Natural killer cell (primary cell): Measurements from ENCODE around the gene SERGEF. TPM values are rescaled to one million over a fixed set of nuclear protein-coding genes. Genes with fewer than 3 reads are reported as not detected.

Source experiments
- ATAC-seq, 3 donors: fragments of 150-1000 bp in 2 of 3; fragments of 200-7000 bp in 1 of 3; cut with Tn5 transposase; 1 replicate in 1 of 3; 2 replicates in 2 of 3; pipeline ENCODE4 v1.10.0; 2021; ENCODE audit warnings: mild to moderate bottlenecking in 2 of 3, moderate library complexity in 2 of 3
- DNase-seq, 2 donors: peaks; one replicate each; pipeline versions ENCODE4 v3.0.0 to v3.0.0-alpha.2; 2013 to 2021; ENCODE audit warnings: mixed read lengths in 1 of 2
- H3K27ac ChIP-seq: one replicate; pipeline ENCODE4 v1.5.1; 2013; ENCODE audit warnings: mild to moderate bottlenecking, low read length
- H3K27me3 ChIP-seq: one replicate; pipeline ENCODE4 v1.6.1; 2013; ENCODE audit warnings: low read length; ENCODE audit not compliant: control insufficient read depth, insufficient read depth
- H3K36me3 ChIP-seq: one replicate; pipeline ENCODE4 v1.6.1; 2013; ENCODE audit warnings: low read length; ENCODE audit not compliant: control insufficient read depth, insufficient read depth
- H3K4me1 ChIP-seq: one replicate; pipeline ENCODE4 v1.6.1; 2013; ENCODE audit warnings: low read length; ENCODE audit not compliant: control insufficient read depth, insufficient read depth
- H3K4me3 ChIP-seq: one replicate; pipeline ENCODE4 v1.5.1; 2013; ENCODE audit warnings: low read length
- H3K9me3 ChIP-seq: one replicate; pipeline ENCODE4 v1.6.1; 2013; ENCODE audit warnings: low read length; ENCODE audit not compliant: control insufficient read depth, insufficient read depth
- H3K27ac Mint-ChIP-seq, 2 donors: one replicate each; pipeline ENCODE4 v1.8.0; 2022; ENCODE audit warnings: mild to moderate bottlenecking in 2 of 2, mixed read lengths in 2 of 2, moderate library complexity in 1 of 2
- H3K27me3 Mint-ChIP-seq, 2 donors: one replicate each; pipeline ENCODE4 v1.8.0; 2022; ENCODE audit warnings: low read depth in 2 of 2, mixed read lengths in 2 of 2
- H3K36me3 Mint-ChIP-seq: one replicate; pipeline ENCODE4 v1.8.0; 2022; ENCODE audit warnings: mixed read lengths
- H3K4me1 Mint-ChIP-seq, 2 donors: one replicate each; pipeline ENCODE4 v1.8.0; 2022; ENCODE audit warnings: mixed read lengths in 2 of 2
- H3K4me3 Mint-ChIP-seq: one replicate; pipeline ENCODE4 v1.8.0; 2022; ENCODE audit warnings: mild to moderate bottlenecking, moderate library complexity, mixed read lengths
- H3K9me3 Mint-ChIP-seq, 2 donors: one replicate each; pipeline ENCODE4 v1.8.0; 2022; ENCODE audit warnings: mixed read lengths in 2 of 2
- WGBS: methylation state at CpG from one replicate; pipeline ENCODE4 v1.1.7; 2013; ENCODE audit warnings: missing lambda C conversion rate; ENCODE audit not compliant: insufficient coverage; 5-methylcytosine and 5-hydroxymethylcytosine counted together
- intact Hi-C: fragments of 100-400 bp; cut with micrococcal nuclease; formaldehyde crosslinking; loops from one replicate; pipeline ENCODE4 v1.14.2; 2022
- total RNA-seq, 4 donors: library from RNA; stranded (reverse); fragments of 120-200 nt in 1 of 4; gene quantifications; one replicate each; pipeline versions ENCODE4 v1.2.3 to v1.2.4, GENCODE V29; 2013 to 2022
- TF ChIP-seq, protein P1 (sequence below): fragments of 200-600 bp; IDR thresholded peaks from one replicate; pipeline ENCODE4 v1.8.0; 2022; ENCODE audit warnings: antibody characterized with exemption

The SERGEF gene
- total RNA-seq, 3 donors from 2014 or later (not counting 1 experiment from before 2014, with no cell fraction given) = 67.5 to 78.6 (median 69.4) TPM

DNA sequence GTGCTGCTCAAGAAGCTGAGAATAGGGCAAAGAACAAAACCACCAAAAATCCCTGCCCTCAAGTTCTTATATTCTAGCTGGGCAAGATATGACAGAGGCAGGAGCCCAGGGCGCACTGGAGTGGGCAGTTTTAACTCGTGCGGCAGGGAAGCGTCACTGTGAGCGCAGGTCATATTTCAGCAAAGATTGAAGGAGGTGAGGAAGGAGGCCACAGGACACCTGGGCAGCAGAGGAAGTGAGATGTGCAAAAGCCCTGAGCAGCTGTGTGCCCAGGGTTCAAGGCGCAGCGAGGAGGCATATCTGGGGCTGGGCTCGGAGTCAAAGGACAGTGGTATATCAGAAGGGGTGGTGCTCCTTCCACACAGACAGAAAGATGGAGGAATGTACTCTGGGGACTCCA is 264.8 kb downstream of the SERGEF start:
- H3K4me3 Mint-ChIP-seq = no peak overlapping the region
- no peaks in the 10 kb centered on the region for H3K36me3 Mint-ChIP-seq
- no peaks in the 10 kb centered on the region for H3K9me3 Mint-ChIP-seq
- H3K9me3 ChIP-seq = no peaks in the 10 kb centered on the region
- H3K27me3 ChIP-seq = no peaks in the 10 kb centered on the region
- no peak overlapping the region for H3K27ac Mint-ChIP-seq
- no peaks in the 10 kb centered on the region for H3K4me1 Mint-ChIP-seq
- no peak overlapping the region for H3K27ac ChIP-seq
- no peaks in the 10 kb centered on the region for H3K36me3 ChIP-seq
- intact Hi-C loops = no loop called here
- TF ChIP-seq, protein P1, sequence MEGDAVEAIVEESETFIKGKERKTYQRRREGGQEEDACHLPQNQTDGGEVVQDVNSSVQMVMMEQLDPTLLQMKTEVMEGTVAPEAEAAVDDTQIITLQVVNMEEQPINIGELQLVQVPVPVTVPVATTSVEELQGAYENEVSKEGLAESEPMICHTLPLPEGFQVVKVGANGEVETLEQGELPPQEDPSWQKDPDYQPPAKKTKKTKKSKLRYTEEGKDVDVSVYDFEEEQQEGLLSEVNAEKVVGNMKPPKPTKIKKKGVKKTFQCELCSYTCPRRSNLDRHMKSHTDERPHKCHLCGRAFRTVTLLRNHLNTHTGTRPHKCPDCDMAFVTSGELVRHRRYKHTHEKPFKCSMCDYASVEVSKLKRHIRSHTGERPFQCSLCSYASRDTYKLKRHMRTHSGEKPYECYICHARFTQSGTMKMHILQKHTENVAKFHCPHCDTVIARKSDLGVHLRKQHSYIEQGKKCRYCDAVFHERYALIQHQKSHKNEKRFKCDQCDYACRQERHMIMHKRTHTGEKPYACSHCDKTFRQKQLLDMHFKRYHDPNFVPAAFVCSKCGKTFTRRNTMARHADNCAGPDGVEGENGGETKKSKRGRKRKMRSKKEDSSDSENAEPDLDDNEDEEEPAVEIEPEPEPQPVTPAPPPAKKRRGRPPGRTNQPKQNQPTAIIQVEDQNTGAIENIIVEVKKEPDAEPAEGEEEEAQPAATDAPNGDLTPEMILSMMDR = no peak
- H3K4me3 ChIP-seq = no peak overlapping the region
- 81% methylated on average over 8 of the region's 8 CpGs for WGBS
- DNase-seq = no peak
- no peak for ATAC-seq
- H3K4me1 ChIP-seq = no peaks in the 10 kb centered on the region
- H3K27me3 Mint-ChIP-seq = peaks cover 9 to 17% of the 10 kb centered on the region in 2 donors

DNA sequence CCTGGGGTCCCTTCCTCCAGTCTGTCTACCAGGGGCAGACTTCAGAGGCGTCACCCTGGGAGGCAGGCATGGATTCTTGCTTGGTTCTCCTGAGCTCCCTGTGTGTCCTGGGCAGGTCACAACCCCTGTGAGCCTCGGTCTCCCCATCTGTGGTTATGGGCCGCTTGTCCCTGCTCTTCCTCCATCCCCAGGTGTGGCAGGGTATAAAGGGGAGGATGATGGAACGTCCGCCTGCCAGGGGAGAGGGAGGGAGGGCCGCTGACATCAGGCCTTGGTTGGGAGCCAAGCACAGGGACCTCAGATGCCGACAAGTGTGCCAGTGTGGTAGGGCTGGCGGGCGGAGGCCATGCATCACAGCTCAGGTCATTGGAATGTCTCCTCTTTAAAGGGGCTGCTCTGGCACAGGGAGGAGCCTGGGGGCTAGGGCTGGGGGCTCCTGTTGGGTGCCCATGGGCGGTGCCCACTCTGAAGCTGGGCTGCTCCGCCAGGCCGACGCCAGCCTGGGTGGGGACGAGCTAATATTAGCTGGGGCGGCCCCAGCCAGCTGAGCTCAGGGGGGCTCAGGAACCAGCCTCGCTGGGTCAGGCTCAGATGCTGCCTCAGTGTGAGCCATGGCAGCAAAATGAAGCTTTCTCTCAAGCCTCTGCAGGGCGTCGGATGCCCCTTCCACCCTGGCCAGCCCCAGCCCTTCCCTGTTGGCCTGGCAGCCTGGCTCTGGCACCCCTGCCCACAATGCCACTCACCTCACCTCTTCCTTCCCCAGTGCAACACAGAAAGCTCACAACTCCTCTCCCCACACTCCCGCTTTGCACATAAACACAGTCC is 265.5 kb downstream of the SERGEF start:
- intact Hi-C loops = no loop called here
- Mint-ChIP-seq H3K27me3 (peaks cover 3 to 17% of the 10 kb centered on the region in 2 donors), H3K4me1 (no peaks in the 10 kb centered on the region), H3K36me3 (no peaks in the 10 kb centered on the region), H3K9me3 (no peaks in the 10 kb centered on the region), H3K27ac (no peak overlapping the region), H3K4me3 (no peak overlapping the region)
- 83% methylated on average over 19 of the region's 19 CpGs for WGBS
- Histone ChIP-seq H3K27me3 (no peaks in the 10 kb centered on the region), H3K4me3 (no peak overlapping the region), H3K36me3 (no peaks in the 10 kb centered on the region), H3K4me1 (no peaks in the 10 kb centered on the region), H3K27ac (no peak overlapping the region), H3K9me3 (no peaks in the 10 kb centered on the region)
- TF ChIP-seq, protein P1 = no peak
- no peak for ATAC-seq
- no peak for DNase-seq

DNA sequence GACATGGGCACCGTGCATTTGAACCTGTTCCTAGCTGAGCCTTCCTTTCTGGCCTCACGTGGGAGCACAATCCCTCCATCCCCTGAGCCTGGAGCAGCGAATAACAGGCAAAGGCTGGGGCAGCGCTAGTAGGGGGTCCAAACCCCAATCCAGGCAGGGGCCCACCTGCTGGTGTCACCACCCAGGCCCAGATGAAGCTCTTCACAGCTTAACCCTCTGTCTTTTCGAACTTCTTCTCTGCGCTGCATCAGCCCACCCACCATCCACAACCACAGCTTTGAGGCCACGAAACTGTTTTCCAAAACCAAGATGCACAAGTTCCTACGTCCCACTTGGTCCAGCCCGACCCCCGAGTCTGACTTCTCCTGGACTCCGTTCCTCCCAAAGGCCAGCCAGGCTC is 266.8 kb downstream of the SERGEF start:
- 79% methylated on average over 11 of the region's 11 CpGs for WGBS
- Mint-ChIP-seq H3K27ac (no peak overlapping the region), H3K27me3 (peaks cover 0 to 20% of the 10 kb centered on the region in 2 donors), H3K36me3 (no peaks in the 10 kb centered on the region), H3K4me3 (no peak overlapping the region), H3K4me1 (no peaks in the 10 kb centered on the region), H3K9me3 (no peaks in the 10 kb centered on the region)
- TF ChIP-seq, protein P1 = no peak
- H3K36me3 ChIP-seq = no peaks in the 10 kb centered on the region
- H3K4me3 ChIP-seq = no peak overlapping the region
- H3K27me3 ChIP-seq = no peaks in the 10 kb centered on the region
- intact Hi-C loops = no loop called here
- no peaks in the 10 kb centered on the region for H3K9me3 ChIP-seq
- DNase-seq (no peak), ATAC-seq (no peak)
- no peaks in the 10 kb centered on the region for H3K4me1 ChIP-seq
- H3K27ac ChIP-seq = no peak overlapping the region
